Measurements from ENCODE around the gene SNTN. TPM values are rescaled to one million over a fixed set of nuclear protein-coding genes. Genes with fewer than 3 reads are reported as not detected.

The SNTN gene
- total RNA-seq, 4 donors from 2014 or later, result not detected

DNA sequence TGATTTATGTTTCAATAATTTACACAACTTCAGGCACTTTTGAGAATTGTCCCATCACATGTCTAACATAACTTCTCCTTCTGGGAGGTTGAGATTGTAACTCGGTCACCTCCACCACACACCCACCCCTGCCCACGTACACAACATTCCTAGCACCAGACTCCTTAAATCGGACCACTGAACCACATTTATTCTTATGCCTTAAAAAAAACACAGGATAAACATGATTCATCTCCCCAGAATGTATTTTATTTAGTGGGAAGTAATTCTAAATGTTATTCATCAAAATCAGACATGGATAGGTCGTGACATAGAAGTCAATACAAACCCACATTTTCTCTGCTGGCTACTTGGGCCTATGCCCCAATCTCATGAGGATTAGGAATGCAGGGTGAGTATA, 3.0 kb downstream of the SNTN start:
- Histone ChIP-seq H3K9me3 (no peaks in the 10 kb centered on the region), H3K27me3 (no peaks in the 10 kb centered on the region), H3K36me3 (no peaks in the 10 kb centered on the region), H3K4me3 (no peak overlapping the region), H3K4me1 (no peaks in the 10 kb centered on the region), H3K27ac (replicated peaks in 1 of 4) (no peak overlapping the region)
- WGBS, result 74% methylated on average over 4 of the region's 4 CpGs
- DNase-seq (ENCODE audit: extremely low spot score), result no peak
- TF ChIP-seq, protein P1, sequence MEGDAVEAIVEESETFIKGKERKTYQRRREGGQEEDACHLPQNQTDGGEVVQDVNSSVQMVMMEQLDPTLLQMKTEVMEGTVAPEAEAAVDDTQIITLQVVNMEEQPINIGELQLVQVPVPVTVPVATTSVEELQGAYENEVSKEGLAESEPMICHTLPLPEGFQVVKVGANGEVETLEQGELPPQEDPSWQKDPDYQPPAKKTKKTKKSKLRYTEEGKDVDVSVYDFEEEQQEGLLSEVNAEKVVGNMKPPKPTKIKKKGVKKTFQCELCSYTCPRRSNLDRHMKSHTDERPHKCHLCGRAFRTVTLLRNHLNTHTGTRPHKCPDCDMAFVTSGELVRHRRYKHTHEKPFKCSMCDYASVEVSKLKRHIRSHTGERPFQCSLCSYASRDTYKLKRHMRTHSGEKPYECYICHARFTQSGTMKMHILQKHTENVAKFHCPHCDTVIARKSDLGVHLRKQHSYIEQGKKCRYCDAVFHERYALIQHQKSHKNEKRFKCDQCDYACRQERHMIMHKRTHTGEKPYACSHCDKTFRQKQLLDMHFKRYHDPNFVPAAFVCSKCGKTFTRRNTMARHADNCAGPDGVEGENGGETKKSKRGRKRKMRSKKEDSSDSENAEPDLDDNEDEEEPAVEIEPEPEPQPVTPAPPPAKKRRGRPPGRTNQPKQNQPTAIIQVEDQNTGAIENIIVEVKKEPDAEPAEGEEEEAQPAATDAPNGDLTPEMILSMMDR (IDR thresholded peaks at IDR 0.05), result no peak
- TF ChIP-seq POLR2AphosphoS5 (IDR thresholded peaks at IDR 0.05) (no peak), EP300 (IDR thresholded peaks at IDR 0.05) (no peak), POLR2A (IDR thresholded peaks at IDR 0.05; ENCODE audit: low read depth) (no peak)
- intact Hi-C loops (cut with DNase I), result no loop called here

DNA sequence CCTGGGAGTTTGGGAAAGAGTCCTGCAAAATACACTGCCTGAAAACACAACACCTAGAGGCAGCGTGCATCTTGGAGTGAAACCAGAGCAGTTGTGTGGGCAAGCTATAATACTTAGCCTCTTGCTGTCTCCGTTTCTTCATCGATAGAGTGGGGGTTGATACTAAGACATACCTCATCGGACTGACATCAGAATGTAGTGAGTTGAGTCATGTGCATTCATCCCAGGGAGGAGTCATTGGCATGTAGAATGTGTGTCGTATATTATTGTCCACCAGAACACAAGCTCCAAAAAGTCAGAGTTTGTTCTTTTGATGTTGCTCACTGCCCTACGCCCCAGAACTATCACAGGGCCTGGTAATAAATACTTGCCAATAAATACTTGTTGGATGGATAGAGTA, 4.3 kb downstream of the SNTN start:
- 83% methylated on average over 6 of the region's 6 CpGs for WGBS
- H3K4me3 ChIP-seq, result no peak overlapping the region
- intact Hi-C loops (cut with DNase I), result no loop called here

DNA sequence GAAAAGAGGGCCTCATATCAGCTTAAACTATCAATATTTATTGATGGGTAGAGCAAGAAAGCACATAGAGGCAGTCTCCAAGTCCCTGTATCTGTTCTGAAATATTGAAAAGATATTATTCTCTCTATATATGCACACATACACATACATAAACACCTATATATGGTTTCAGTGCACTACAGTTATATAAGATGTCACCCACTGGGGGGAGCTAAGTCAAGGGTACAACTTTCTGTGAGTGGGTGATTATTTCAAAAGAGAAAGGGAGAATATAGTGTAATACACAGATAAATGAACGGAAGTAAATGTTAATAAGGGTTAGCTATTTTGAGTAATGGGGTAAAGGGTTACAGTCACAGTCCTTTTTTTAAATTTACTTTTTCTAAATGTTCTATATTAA, 8.8 kb downstream of the SNTN start:
- Histone ChIP-seq H3K36me3 (no peaks in the 10 kb centered on the region), H3K4me1 (no peaks in the 10 kb centered on the region), H3K27ac (replicated peaks in 1 of 4) (no peak overlapping the region), H3K27me3 (no peaks in the 10 kb centered on the region), H3K4me3 (no peak overlapping the region), H3K9me3 (no peaks in the 10 kb centered on the region)
- TF ChIP-seq POLR2AphosphoS5 (IDR thresholded peaks at IDR 0.05) (no peak), EP300 (IDR thresholded peaks at IDR 0.05) (no peak), POLR2A (IDR thresholded peaks at IDR 0.05; ENCODE audit: low read depth) (no peak)
- TF ChIP-seq, protein P1 (IDR thresholded peaks at IDR 0.05), result no peak
- 81% methylated on average over 1 of the region's 1 CpG for WGBS
- DNase-seq (ENCODE audit: extremely low spot score), result no peak
- intact Hi-C loops (cut with DNase I), result no loop called here

More for the DNA sequence above, 4.3 kb downstream of the SNTN start:
- H3K4me1 ChIP-seq, result no peaks in the 10 kb centered on the region
- no peak for DNase-seq (ENCODE audit: extremely low spot score)
- no peaks in the 10 kb centered on the region for H3K27me3 ChIP-seq
- TF ChIP-seq EP300 (IDR thresholded peaks at IDR 0.05) (no peak), POLR2A (IDR thresholded peaks at IDR 0.05; ENCODE audit: low read depth) (no peak), POLR2AphosphoS5 (IDR thresholded peaks at IDR 0.05) (no peak)
- TF ChIP-seq, protein P1 (IDR thresholded peaks at IDR 0.05), result no peak
- no peaks in the 10 kb centered on the region for H3K9me3 ChIP-seq
- H3K36me3 ChIP-seq, result no peaks in the 10 kb centered on the region
- no peak overlapping the region for H3K27ac ChIP-seq (replicated peaks in 1 of 4)

DNA sequence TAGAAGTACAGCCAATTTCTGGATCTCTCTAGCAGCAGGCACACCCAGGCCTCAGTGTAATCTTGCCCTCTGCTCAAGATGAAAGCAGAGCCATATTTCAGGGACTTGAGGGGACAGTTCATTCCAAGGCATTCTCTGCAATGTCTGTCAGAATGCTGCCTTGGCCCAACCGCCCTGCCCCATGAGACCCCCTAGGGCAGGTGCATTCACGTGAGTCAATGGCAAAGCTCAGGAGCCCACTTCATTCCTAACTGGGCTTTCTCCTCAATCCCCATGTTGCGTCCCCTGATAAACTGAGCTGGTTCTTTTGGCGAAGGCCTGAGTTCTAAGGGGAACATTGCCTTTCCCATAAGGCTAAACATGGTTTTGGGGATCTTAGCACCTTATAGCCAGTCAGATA, 9.5 kb downstream of the SNTN start:
- no peak for TF ChIP-seq POLR2A (IDR thresholded peaks at IDR 0.05; ENCODE audit: low read depth)
- TF ChIP-seq, protein P1 (IDR thresholded peaks at IDR 0.05), result no peak
- no peak for TF ChIP-seq POLR2AphosphoS5 (IDR thresholded peaks at IDR 0.05)
- no peak for TF ChIP-seq EP300 (IDR thresholded peaks at IDR 0.05)
- DNase-seq (ENCODE audit: extremely low spot score), result no peak
- intact Hi-C loops (cut with DNase I), result no loop called here
- WGBS, result 74% methylated on average over 4 of the region's 4 CpGs
- Histone ChIP-seq H3K4me3 (no peak overlapping the region), H3K9me3 (no peaks in the 10 kb centered on the region), H3K36me3 (no peaks in the 10 kb centered on the region), H3K27ac (replicated peaks in 1 of 4) (no peak overlapping the region), H3K27me3 (no peaks in the 10 kb centered on the region), H3K4me1 (no peaks in the 10 kb centered on the region)

DNA sequence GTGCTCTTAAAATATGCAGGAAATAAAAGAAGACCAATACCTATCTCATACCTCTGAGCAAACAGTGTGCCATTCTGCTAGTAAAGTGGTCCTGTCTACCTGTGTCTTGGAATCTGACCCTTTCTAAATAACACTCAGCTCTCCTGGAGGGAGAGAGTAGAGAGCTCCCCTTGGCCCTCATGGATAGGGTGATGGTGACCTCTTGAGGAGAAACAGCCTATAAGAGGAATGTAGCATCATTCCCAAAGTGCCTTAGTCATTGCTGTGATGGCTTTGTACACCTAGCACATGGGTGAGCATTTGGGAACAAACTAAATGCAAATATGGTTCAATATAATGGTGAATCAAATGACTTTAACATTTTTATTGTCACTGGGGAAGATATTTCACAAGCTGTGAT, 10.0 kb downstream of the SNTN start:
- Histone ChIP-seq H3K4me3 (no peak overlapping the region), H3K27me3 (no peaks in the 10 kb centered on the region), H3K27ac (replicated peaks in 1 of 4) (no peak overlapping the region), H3K4me1 (no peaks in the 10 kb centered on the region), H3K9me3 (no peaks in the 10 kb centered on the region), H3K36me3 (no peaks in the 10 kb centered on the region)
- intact Hi-C loops (cut with DNase I), result no loop called here
- DNase-seq (ENCODE audit: extremely low spot score), result no peak
- TF ChIP-seq POLR2A (IDR thresholded peaks at IDR 0.05; ENCODE audit: low read depth) (no peak), EP300 (IDR thresholded peaks at IDR 0.05) (no peak)

Measured in esophagus muscularis mucosa (tissue), 4 donors.